Mesothelial cell of epicardium (in vitro differentiated cells): ENCODE data around the gene ZNF154. TPM values are rescaled to one million over a fixed set of nuclear protein-coding genes. Genes with fewer than 3 reads are reported as not detected.

Experiments used
- DNase-seq, 2 experiments: peaks; one replicate each; pipeline ENCODE4 v3.0.0; 2021; ENCODE audit warnings: low spot score in 2 of 2; ENCODE audit not compliant: unreplicated experiment in 2 of 2
- H3K27ac Mint-ChIP-seq: 2 replicates; pipeline ENCODE4 v1.8.0; 2021; ENCODE audit warnings: mixed read lengths
- H3K27me3 Mint-ChIP-seq: 2 replicates; pipeline ENCODE4 v1.8.0; 2021; ENCODE audit warnings: low read depth, mixed read lengths
- H3K36me3 Mint-ChIP-seq: 2 replicates; pipeline ENCODE4 v1.8.0; 2021; ENCODE audit warnings: mixed read lengths
- H3K4me1 Mint-ChIP-seq: 2 replicates; pipeline ENCODE4 v1.8.0; 2021; ENCODE audit warnings: mixed read lengths
- H3K4me3 Mint-ChIP-seq: 2 replicates; pipeline ENCODE4 v1.8.0; 2021; ENCODE audit warnings: mild to moderate bottlenecking, moderate library complexity, mixed read lengths
- H3K9me3 Mint-ChIP-seq: 2 replicates; pipeline ENCODE4 v1.8.0; 2021; ENCODE audit warnings: mixed read lengths
- CTCF ChIP-seq: fragments of 200-600 bp; sonication (generic); IDR thresholded peaks from one replicate; pipeline ENCODE4 v1.5.0; 2021; ENCODE audit warnings: antibody characterized with exemption; ENCODE audit not compliant: unreplicated experiment
- total RNA-seq: library from RNA; stranded (reverse); gene quantifications from 3 replicates; pipeline ENCODE4 v1.2.1, GENCODE V29; 2021

Gene ZNF154
- total RNA-seq, 1 donor from 2014 or later: 42.7 TPM

GRCh38 chr19:57688011-57688763, 20.8 kb downstream of the ZNF154 start:
- H3K27ac Mint-ChIP-seq: no peak overlapping the region
- H3K9me3 Mint-ChIP-seq: peaks cover 73% of the 10 kb centered on the region
- H3K36me3 Mint-ChIP-seq: peaks cover 81% of the 10 kb centered on the region
- no peak overlapping the region for H3K4me3 Mint-ChIP-seq
- DNase-seq: no peak
- no peak for TF ChIP-seq CTCF
- H3K27me3 Mint-ChIP-seq: no peaks in the 10 kb centered on the region
- peaks cover 3% of the 10 kb centered on the region for H3K4me1 Mint-ChIP-seq

GRCh38 chr19:57687363-57688010, 21.5 kb downstream of the ZNF154 start:
- TF ChIP-seq CTCF: no peak
- H3K27ac Mint-ChIP-seq: no peak overlapping the region

GRCh38 chr19:57686727-57687126, 22.3 kb downstream of the ZNF154 start:
- H3K27me3 Mint-ChIP-seq: no peaks in the 10 kb centered on the region
- TF ChIP-seq CTCF: no peak
- peaks cover 87% of the 10 kb centered on the region for H3K36me3 Mint-ChIP-seq
- H3K4me3 Mint-ChIP-seq: no peak overlapping the region
- no peak for DNase-seq
- peaks cover 17% of the 10 kb centered on the region for H3K4me1 Mint-ChIP-seq
- peaks cover 79% of the 10 kb centered on the region for H3K9me3 Mint-ChIP-seq
- no peak overlapping the region for H3K27ac Mint-ChIP-seq

More at GRCh38 chr19:57687363-57688010, 21.5 kb downstream of the ZNF154 start:
- Mint-ChIP-seq H3K27me3 (no peaks in the 10 kb centered on the region), H3K4me3 (no peak overlapping the region), H3K4me1 (peaks cover 10% of the 10 kb centered on the region), H3K36me3 (peaks cover 82% of the 10 kb centered on the region), H3K9me3 (peaks cover 76% of the 10 kb centered on the region)
- DNase-seq: no peak

GRCh38 chr19:57682226-57682766, 26.7 kb downstream of the ZNF154 start:
- H3K4me3 Mint-ChIP-seq: peak overlapping the region; percentile 95
- peaks cover 51% of the 10 kb centered on the region for H3K9me3 Mint-ChIP-seq
- peaks cover 53% of the 10 kb centered on the region for H3K36me3 Mint-ChIP-seq
- TF ChIP-seq CTCF: no peak
- H3K27ac Mint-ChIP-seq: peak overlapping the region; percentile 84
- peaks cover 18% of the 10 kb centered on the region for H3K27me3 Mint-ChIP-seq
- no peak for DNase-seq
- H3K4me1 Mint-ChIP-seq: peaks cover 17% of the 10 kb centered on the region

- no peak for DNase-seq
- H3K4me3 Mint-ChIP-seq: no peak overlapping the region
- H3K4me1 Mint-ChIP-seq: no peaks in the 10 kb centered on the region
- H3K9me3 Mint-ChIP-seq: no peaks in the 10 kb centered on the region
- H3K36me3 Mint-ChIP-seq: no peaks in the 10 kb centered on the region
- H3K27me3 Mint-ChIP-seq: peaks cover 39% of the 10 kb centered on the region
- no peak overlapping the region for H3K27ac Mint-ChIP-seq
- no peak for TF ChIP-seq CTCF
These were observed 33.1 kb downstream of the ZNF154 start for GRCh38 chr19:57675881-57676280.
